ENCODE data around the gene USP21.

The USP21 gene

DNA sequence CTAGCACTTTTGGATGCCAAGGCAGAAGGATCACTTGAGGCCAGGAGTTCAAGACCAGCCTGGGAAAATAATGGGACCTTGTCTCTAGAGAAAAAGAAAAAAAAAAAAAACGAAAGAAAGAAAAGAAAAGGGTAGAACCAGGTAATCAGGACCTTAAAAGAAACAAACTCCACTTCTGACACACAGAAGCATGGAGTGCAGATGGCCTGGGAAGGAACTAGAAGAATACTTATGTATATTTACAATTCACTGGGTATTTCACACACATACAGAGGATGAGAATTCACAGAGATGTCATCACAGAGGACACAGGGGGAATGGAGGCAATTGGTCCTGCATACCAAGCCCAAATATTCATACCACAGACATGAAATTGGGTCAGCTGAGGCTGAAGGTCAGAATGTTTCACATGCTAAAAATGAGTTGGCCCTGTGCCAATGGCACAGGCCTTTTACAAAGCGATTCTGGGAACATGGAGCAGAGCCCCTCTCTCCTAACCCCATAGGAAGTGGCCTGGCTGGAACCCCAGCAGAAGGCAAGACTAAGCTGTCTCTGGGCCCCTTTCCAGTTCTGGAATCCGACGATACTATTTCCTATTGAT, 13.6 kb downstream of the USP21 start:
- DNase-seq, result no peak

DNA sequence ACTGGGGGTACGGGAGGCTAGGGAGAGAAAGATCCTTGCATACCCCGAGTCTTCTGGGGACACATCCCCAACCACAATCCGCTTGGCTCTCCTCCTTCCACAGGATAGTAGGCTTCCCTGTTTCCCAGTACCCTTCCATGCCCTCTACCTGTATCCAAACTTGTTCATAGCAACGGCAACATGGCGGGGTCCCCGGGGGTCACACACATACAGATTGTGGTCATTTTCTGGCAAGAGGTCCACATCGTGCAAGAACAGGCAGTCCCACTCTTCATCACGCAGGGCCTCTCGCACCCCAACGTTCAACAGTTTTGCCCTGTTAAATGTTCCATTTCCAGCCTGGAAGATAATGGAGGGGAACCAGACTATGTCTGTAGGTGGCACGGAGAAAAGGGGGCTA, 14.4 kb downstream of the USP21 start:
- no peak for DNase-seq

GRCh38 chr1:161174911-161175310, 15.6 kb downstream of the USP21 start:
- DNase-seq, result no peak

DNA sequence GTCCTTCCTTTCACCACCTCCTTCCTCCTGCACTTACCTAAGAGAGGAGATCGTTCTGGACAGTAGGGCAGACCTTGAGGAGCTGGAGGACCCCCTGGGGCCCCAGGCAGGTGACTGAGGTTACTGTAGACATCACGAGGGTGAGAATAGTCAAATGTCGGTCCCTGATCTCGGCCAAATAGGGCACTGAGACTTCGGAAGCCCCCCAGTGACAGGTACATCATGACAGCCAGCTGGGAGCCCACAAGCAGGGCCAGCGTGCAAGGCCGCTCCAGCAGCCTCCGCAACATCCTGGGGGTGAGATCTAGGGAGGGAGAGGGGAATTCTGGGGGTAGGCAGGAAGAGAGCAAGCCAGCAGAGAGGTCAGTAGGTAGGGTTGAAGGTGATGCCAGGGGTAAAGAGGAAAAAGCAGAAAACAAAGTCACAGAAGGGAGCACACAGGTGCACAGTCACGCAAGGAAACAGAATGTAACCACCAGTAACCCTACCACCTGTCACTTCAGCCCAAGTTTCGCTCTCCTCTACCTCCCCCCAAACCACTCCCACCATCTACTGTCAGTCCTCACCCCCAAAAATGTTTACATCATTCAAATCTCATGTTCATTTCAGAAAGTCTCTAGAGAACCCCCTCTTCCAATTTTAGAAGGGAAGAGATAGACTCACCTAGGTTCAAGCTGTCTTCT, 16.6 kb downstream of the USP21 start:
- DNase-seq, result no peak

DNA sequence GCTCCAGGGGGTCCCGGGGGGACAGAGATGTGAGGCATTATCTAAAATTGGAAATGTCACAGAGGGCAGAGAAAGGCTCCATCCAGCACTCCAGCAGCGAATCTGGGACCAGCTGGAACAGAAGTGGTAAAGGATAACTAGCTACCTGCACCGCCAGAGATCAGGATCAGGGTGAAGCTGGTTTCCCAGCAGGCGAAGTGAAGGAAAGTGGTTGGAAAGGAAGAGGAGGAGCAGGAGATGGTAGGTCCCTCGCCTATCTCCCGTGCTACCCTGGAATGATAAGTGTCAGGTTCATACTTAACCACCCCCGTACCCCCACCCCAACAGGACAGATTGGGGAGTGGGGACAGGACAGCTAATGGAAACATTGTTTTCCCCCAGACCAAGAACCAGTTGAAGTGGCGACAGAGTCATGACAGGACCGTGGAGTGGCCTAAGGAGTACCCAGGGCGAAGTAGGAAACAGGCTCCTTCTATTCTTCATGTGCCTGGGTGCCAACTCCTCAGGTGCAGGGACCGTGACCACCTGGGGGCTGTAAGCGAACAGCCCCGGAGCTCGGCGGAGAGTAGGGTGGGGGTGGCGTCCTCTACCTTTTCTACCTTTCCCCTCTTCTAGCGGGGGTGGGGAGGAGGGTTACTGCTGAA, 17.3 kb downstream of the USP21 start:
- no peak for DNase-seq

GRCh38 chr1:161177112-161177935, 18.0 kb downstream of the USP21 start, which contains the start of gene B4GALT3:
TSS of gene B4GALT3 (minus strand) at chr1:161177507. CDS start at chr1:161176060, 1,447 bp downstream.
- DNase-seq, result peak; percentile 88

DNA sequence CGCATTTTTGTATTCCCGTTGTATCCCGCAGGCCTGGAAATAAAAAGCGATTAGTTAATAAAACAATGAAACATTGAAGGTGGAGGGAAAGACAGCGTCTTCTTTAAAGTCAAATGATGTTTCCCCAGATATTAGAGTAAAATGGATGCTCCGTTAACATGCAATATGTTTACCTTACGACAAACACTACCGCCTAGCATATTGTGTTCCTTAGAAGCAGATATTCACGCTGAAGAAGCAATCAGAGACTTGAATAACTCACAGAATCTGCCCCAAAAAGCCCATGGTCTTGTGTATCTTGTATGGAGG, 18.6 kb downstream of the USP21 start:
- no peak for DNase-seq

GRCh38 chr1:161179698-161180097, 20.4 kb downstream of the USP21 start:
- DNase-seq, result no peak

DNA sequence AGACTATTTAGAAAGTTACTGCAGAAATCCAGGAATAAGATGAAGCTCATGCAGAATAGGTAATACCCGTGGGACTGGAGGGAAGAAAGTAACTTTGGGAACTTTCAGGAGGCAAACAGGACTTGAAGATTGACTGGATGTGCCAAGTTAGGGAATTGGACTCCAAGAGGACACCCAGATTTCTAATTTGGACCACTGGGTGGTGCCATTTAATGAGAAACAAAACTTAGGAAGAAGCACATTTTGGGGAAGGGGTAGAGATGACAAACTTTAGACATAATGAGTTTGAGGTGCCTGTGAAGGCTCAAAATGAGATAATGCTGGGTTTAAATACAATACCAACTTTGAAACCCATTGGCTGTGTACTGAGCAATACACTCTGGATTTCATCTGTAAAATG, 21.3 kb downstream of the USP21 start:
- DNase-seq, result no peak

DNA sequence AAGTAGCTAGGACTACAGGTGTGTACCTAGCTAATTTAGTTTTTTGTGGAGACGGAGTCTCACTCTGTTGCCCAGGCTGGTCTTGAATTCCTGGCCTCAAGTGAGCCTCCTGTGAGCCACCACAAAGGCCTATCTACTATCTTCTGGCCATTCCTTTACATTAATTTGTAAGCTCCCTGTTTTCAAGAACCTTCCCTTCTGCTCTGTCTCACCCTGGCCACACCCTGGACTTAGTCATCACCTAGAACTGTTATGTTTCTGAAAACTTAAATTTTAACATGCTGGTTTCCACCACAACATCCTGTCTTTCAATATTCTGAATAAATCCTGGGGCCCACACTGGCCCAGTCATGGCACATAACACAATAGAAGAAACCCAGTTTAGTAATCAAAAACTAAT, 22.9 kb downstream of the USP21 start:
- DNase-seq, result no peak

- DNase-seq, result no peak
Observed at GRCh38 chr1:161185282-161185682, 26.0 kb downstream of the USP21 start.

DNA sequence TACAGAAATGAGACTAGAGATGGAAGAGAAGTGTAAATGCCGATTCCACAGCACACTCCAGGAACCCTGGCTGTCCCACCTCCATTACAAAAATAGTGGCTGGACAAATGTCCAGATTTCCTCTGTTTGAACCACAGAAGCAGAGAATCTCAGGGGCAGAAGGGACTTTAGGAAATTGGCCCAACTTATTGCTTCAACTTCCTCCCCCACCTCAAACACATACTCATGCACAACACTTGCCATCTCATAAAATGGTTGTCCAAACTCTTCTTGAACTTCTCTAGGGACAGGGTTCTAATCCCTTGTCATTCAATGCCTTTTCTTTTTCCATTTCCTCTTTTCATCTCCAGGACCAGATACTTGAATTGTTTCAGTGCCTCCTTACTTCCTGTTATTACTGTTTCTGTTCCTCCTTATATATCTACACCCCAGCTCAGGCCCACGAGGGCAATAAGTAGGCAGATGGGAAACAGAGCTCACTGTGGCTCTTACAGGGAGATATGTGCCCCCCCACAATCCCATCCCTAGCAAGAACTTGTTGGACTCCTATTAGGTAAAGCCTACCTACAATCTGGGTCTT, 26.5 kb downstream of the USP21 start:
- DNase-seq, result no peak

- no peak for DNase-seq
Observed at GRCh38 chr1:161187311-161187710, 28.0 kb downstream of the USP21 start.

DNA sequence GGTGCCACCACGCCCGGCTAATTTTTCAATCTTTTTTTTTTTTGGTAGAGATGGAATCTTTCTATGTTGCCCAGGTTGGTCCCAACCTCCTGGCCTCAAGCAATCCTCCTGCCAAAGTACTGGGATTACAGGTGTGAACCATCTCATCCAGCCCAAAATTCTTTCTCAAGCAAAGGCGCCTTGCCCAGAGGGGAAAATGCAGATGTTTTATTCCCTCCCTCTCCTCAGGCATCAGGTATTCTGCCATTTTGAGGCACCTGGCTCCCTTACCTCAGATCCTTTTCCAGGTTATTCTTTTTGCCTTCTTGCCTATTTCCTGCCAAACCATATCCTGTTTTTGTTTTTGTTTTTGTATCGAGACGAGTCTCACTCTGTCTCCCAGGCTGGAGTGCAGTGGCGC, 29.1 kb downstream of the USP21 start:
- DNase-seq, result no peak

GRCh38 chr1:161189036-161189435, 29.7 kb downstream of the USP21 start:
- DNase-seq, result no peak

GRCh38 chr1:161190962-161191521, 31.7 kb downstream of the USP21 start:
- peak; percentile 17 for DNase-seq

DNA sequence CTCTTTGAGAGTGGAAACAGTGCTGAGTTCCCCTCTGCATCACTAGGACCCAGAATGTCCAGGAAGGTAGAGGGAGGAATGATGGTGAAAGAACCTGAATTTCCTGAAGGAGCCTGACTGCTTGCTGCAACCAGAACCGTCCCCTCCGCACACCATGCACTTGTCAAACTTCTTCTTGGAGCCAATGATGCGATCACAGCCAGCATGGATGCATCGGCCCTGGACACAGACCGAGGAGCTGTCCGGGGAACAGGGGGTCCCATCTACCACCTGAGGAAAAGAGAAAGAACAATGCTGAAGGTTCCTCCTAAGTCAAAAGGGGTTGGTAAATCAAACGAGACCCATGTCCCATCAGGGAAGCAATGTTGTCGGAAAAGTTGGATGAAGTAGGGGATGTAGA, 32.7 kb downstream of the USP21 start:
- no peak for DNase-seq

DNA sequence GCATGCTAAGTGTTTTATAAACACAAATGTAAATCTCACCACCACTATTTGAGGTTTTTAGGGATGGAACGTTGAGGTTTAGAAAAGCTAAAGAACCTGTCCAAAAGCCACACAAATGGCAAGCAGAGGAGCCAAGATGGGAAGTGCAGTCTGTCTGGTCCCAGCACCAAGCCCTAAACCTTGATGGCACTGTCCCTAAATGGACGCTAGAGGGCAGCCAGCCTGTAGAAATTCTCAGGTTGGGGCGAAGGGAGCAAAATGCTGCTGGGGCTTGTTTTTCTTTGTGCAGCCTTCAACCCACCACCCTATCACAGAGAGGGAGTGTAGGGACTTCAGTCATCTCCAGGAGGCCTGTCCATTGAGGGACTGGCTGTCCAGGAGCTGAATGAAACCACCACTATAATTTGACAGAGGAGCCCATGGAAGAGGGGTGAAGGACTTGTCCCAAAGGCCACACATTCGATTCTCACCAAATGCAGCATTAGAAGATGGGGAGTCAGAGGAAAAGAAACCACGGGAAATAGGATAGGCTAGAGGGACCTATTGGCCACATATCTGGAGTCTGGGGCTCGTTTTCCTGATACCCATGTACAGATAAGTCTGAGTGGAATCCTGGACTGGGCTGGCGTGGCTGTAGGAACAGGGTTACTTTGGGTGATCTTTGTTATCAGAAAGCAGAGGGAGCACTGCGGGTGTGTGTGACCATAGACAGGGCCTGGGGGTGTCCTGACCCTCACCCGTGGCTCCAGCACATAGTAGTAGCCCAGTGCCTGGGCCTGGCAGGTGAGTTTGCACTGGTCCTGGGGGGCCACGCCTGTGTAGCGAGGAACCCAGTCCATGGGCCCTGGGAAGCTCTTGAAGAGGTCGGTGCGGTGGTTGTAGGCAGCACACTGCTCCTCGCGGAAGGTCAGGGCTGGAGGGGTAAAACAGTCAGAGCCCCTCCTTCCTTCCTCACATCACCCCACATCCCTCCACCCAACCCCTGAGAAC, 33.5 kb downstream of the USP21 start:
- peak; percentile 69 for DNase-seq

- DNase-seq, result no peak
Observed at GRCh38 chr1:161193561-161194235, 34.4 kb downstream of the USP21 start.

DNA sequence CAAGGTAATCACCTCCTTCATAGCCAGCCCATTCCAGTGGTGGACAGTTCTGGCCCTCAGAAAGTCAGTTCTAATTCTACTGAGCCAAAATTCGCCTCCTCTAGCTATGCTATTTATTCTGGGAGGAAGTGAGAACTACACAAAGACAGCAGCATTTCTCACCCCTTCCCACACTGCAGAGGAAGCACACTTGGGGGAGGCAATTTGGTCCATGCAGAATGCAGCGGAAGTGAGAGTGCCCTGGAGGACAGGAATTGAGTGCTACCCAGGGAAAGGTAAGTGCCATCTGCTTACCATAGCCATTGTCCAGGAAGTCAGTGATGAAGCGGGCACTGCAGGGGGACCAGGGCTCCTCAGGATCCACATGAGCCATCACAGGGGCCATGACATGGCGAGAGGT, 35.9 kb downstream of the USP21 start:
- no peak for DNase-seq

DNA sequence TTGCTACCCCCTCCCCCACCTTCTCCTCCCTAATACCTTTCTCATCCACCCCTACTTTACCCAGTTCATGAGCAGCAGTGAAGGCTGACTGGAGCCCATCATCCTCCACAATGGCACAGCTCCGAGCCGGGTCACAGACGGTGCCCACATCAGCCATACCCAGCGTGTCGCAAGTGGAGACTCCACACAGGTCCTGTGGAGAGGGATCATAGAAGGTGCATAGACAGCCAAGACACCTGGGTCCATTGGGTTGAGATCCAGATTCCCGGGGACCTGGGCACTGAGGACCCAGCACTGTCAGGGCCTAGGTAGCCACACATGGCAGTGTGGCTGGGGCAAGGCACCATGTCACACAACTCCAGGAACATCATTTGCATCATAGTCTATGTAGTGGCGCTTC, 36.8 kb downstream of the USP21 start:
- no peak for DNase-seq

Data from NCI-H2227 treated with DMSO at 0.1 percent for 48 hours (cell line).